ENCODE results near the gene MDFIC.
"Not testable (repeated sequence)": the region's sequence is repeated elsewhere in the genome, so short reads cannot be mapped to it uniquely, and the experiment has no call there.

Gene MDFIC

GRCh38 chr7:114922026-114922651, at the start of gene MDFIC:
MDFIC (plus strand) TSS chr7:114922094; CDS start chr7:114923034, 940 bp downstream.
- DNase-seq = peak; percentile 32 to 72 (median 70)

- DNase-seq = no peak
Observed at GRCh38 chr7:114874170-114874569, 47.7 kb upstream of the MDFIC start.

GRCh38 chr7:114875186-114875585, 46.7 kb upstream of the MDFIC start:
- DNase-seq = no peak

GRCh38 chr7:114879554-114879953, 42.3 kb upstream of the MDFIC start:
- no peak for DNase-seq

GRCh38 chr7:114885836-114886235, 36.1 kb upstream of the MDFIC start:
- DNase-seq = no peak

GRCh38 chr7:114886241-114886640, 35.7 kb upstream of the MDFIC start:
- DNase-seq = no peak

GRCh38 chr7:114889116-114889515, 32.8 kb upstream of the MDFIC start:
- DNase-seq = not testable (repeated sequence)

- no peak for DNase-seq
Observed at GRCh38 chr7:114889646-114890285, 32.1 kb upstream of the MDFIC start.

GRCh38 chr7:114890561-114890960, 31.3 kb upstream of the MDFIC start:
- no peak for DNase-seq

GRCh38 chr7:114900127-114900526, 21.8 kb upstream of the MDFIC start:
- peak in 1 of 3 experiments; percentile 17 for DNase-seq

- no peak for DNase-seq
Observed at GRCh38 chr7:114901771-114902170, 20.1 kb upstream of the MDFIC start.

- DNase-seq = no peak
Observed at GRCh38 chr7:114903131-114903530, 18.8 kb upstream of the MDFIC start.

- peak in 1 of 3 experiments; percentile 14 for DNase-seq
Observed at GRCh38 chr7:114910787-114911186, 11.1 kb upstream of the MDFIC start.

GRCh38 chr7:114911411-114911810, 10.5 kb upstream of the MDFIC start:
- no peak for DNase-seq

- no peak for DNase-seq
Observed at GRCh38 chr7:114916261-114916892, 5.5 kb upstream of the MDFIC start.

- DNase-seq = no peak
Observed at GRCh38 chr7:114917211-114917839, 4.6 kb upstream of the MDFIC start.

- no peak for DNase-seq
Observed at GRCh38 chr7:114919587-114919986, 2.3 kb upstream of the MDFIC start.

GRCh38 chr7:114921631-114922025, 266 bp upstream of the MDFIC start:
- DNase-seq = no peak

GRCh38 chr7:114922652-114923402, 933 bp downstream of the MDFIC start:
- peak in 2 of 3 experiments; percentile 72 for DNase-seq

- DNase-seq = peak in 1 of 3 experiments; percentile 64
Observed at GRCh38 chr7:114923403-114923713, 1.5 kb downstream of the MDFIC start.

- DNase-seq = peak in 1 of 3 experiments; percentile 39
Observed at GRCh38 chr7:114924038-114924712, 2.3 kb downstream of the MDFIC start.

- no peak for DNase-seq
Observed at GRCh38 chr7:114925434-114925833, 3.5 kb downstream of the MDFIC start.

- DNase-seq = no peak
Observed at GRCh38 chr7:114928060-114928459, 6.2 kb downstream of the MDFIC start.

Measured in NCI-H1417 (cell line).